Stimulated activated CD4-positive, alpha-beta T cell treated with anti-CD3 and anti-CD28 coated beads, Interleukin-12 subunit alpha, Interleukin-12 subunit beta, amount 100 ng/mL, for 48 hours (primary cell): Measurements from ENCODE around the gene OGFOD1.

Experiments
- DNase-seq, 3 donors: peaks; one replicate each; pipeline ENCODE4 v3.0.0-alpha.2; 2020; ENCODE audit warnings: low read depth in 2 of 3, low spot score in 1 of 3

The OGFOD1 gene

DNA sequence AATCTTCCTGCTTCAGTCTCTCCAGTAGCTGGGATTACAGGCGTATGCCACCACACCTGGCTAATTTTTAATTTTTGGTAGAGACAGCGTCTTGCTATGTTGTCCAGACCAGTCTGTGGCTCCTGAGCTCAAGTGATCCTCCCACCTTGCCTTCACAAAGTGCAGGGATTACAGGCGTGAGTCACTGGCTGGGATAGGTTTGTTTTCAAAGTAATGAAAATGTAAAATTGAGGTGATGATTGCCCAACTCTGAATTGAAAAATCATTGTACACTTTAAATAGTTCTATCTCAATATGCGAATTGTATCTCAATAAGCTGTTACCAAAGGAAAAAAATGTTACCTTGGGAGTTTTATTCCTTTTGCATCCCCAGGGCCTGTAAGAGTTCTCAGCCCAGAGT lies 24.8 kb upstream of the OGFOD1 start:
- DNase-seq = no peak

DNA sequence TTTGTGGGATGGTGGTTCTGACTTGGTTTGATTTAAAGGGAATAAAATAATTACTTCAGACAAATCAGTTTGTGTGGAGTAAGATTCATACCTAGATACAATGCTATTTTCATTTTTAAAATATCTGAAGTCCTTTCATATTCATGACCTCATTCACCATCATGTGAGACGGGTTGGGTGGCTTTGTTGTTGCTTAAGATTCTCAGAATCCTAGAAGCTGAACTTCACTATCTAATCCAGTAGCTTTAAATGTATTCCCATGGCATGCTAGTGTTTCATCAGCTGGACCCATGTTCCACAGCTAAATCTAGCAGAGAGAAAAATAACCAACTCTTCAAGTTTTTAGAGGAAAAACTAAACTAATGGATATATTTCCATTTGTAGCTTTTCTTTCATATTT lies 23.3 kb upstream of the OGFOD1 start:
- no peak for DNase-seq

DNA sequence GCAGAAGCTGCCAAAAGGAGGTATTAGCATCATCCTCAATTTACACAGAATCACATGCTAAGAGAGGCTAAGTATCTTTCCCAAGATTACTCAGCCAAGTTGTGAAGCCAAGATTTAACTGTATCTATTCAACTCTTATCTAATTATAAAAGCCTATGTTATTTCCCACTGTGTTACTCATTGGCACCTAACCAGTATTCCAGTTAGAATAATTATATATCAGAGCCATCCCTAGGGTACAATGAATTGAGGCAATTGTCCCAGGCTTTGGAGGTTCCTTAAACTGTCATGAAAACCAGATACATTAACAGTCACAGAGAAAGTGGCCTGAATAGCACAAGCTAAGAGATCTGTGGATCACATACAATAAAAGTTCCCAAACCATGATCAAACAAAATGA lies 15.1 kb upstream of the OGFOD1 start:
- no peak for DNase-seq

DNA sequence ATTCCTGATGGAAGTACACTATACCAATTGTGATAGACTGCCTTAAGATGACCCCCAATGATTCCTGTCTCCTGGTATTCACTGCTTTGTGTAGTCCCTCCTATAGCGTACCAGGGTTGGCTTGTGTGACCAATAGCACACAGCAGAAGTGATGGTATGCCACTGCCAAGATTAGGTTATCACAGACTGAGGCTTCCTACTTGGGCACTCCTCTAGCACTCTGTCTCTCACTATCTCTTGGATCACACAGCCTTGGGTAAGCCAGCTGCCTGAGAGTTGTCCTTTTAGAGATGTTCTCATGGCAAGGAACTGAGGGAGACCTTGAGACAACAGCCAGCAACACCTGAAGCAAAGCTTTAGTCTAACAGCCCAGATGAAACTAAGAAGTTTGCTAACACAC lies 13.3 kb upstream of the OGFOD1 start:
- DNase-seq = no peak

DNA sequence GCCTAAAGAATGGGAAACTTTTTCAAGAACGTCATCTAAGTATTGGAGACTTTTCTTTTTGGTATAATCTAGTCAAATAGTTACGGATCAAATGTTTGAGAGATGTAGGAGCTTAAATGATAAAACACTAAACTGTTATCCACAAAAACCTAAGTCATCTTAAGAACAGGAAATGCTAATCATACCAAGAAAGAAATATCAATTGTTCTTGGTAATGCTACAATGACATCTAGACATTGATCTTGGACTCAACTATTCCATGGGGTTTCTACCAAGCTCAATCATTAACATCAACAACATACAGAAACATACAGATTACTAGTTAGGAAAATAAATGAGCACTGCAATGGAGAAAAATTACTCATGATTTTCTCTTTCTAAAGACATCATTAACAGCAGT lies 4.1 kb upstream of the OGFOD1 start:
- DNase-seq = no peak

DNA sequence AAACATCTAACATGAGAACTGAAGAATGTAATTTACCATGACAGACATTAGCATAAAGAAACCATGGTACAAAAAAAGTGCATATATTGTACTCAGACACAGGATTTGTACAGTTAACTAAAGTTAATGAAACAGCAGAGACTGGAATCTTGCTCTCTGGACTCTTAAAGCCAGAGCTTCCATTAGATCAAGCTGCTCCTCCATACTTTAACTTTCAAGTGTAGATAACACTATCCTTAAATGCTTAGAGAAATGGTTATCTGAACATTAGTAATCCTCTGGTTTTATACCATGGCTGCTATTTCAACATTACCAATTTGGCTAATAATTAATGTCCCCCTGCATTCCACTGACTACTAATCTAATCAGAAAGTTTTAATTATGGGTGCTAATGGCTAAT lies 3.3 kb upstream of the OGFOD1 start:
- DNase-seq = no peak

DNA sequence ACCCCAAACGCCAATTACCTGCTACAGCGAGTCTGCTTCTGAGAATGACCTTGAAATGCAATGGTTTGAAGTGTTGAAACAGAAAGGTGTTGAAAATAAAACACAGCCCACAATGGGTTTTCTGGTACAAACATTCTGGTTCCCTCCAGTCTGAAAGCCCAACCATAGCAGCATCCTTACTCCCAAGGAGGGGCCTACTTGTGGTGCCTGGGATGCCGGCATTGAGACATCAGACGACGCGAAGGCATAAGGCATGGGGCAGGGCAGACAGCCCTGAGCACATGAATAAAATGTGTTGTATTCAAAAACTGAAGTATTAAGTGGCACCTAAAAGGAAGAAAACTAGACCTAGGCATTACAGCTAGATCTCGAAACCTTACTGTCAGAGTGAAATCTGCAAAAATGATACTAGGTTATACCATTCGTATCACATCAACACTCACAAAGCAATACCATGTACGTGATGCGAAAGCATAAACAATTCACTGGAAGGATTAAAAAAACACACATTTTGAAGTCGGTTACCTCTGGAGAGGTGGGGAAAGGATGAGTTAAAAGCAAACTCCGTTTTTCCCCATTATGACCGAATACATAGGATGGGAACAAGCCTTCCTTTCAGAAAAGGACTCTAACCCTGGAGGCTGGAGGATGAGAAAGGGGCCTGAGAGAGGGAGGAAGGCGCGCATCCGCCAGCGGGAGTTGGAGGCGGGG lies 924 bp upstream of the OGFOD1 start:
- DNase-seq = no peak

DNA sequence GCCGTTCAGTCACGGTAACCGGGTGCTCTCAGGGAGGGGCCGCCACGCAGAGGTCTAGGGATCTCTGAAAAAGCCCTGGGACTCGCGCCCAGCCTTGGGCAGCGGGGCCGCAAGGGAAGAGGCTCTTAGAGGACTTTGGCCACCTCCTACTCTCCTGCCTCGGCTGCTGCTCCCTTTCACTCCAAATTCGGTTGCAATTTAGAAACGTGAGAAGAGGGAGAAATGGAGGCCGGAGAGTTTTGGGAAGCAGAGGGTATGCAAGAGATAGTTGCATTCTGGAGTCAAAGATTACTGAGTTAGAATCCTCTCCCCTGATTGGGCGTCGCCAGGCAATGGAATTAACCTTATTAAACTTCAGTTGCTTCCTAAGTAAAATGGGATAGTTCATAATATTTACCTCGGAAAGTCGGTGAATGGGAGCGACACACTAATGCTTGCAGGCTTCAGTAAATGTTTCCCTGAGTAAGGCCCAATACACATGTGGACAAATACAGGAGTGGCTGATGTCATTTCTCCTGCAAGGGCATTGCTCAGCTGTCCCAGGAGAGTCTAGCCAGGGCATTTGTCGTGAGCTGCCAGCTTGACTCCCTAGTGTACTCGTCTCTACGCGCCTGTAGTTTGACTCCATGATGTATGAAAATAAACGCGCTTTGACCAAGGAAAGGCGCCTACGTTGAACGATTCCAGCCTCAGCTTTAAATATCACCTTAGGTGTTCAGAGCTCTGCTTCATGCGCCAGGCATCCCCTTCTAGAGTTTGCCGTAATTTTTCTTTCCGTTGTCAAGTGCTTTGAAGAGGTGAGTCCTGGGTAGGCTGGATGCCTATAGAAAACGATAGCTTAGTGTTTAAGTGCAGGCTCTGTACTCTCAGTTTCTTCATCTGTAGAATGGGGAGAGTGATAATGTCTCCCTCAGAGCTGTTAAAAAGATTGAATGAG lies 667 bp downstream of the OGFOD1 start:
- DNase-seq = no peak

DNA sequence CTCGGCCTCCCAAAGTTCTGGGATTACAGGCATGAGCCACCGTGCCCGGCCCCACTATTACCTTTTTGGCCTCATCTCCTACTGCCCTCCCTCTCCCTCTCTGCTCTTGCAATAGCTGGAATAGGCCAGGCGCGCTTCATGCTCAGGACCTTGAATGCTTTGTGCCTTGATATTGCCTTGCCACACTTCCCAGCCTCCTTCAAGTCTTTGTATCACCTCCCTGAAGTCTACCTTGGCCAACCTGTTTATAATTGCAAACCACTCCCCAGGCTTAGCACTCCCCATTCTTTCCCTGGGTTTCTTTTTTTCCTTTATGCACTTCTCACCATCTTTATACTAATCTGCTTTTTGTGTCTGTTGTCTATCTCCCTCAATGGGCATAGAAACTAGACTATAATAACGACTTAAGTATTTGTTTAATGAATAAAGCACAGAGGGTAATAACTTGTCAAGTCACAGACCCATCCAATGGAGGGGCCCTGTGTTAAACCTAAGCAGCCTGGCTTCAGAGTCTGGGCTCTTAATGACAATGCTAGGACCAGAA lies 6.6 kb downstream of the OGFOD1 start:
- no peak for DNase-seq

DNA sequence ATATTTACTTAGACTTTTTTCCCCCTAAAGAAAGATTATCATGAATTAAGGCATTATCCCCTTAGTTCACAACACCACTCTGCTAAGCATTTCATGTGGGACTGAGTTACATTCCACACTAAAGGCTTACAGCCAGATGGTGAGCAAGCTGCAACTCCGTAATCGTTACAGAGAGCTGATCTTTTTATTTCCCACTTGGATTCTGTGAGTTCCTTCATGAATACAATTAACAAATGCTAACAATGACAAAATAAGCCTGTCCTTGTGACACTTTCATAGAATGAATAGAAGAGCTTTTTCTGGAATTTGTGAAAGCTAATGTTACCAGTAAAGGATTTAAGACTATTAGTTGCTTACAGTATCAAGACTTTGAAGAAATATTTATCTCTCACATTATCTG lies 8.7 kb downstream of the OGFOD1 start:
- DNase-seq = no peak

DNA sequence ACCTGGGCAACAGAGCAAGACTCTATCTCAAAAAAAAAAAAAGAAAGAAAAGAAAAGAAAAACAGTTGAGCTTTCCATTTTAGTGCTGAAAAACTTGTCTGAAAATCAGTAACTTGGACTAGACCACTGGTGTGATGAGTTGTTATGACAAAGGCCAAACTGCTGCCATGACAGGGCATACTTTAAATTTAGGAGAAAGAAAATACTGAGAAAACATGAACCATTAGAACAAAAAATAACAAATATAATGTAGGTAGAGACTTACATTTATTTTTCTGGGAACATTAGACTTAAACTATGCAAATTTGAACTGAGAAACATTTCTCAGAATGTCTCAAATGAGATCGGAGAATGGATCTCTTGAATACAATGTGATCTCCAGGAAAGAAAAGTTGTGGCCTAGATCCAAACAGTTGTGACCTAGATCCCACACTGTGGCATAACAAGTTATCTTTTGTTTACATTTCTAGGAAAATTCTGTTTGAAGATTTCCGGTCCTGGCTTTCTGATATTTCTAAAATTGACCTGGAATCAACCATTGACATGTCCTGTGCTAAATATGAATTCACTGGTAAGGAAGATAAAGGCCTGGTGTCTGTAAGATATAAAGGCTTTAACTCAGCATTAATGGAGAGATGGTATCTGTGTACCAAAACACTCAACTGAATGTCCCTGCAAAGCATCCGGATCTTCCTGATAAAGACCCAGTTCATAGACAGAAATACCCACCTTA lies 10.9 kb downstream of the OGFOD1 start:
- no peak for DNase-seq

DNA sequence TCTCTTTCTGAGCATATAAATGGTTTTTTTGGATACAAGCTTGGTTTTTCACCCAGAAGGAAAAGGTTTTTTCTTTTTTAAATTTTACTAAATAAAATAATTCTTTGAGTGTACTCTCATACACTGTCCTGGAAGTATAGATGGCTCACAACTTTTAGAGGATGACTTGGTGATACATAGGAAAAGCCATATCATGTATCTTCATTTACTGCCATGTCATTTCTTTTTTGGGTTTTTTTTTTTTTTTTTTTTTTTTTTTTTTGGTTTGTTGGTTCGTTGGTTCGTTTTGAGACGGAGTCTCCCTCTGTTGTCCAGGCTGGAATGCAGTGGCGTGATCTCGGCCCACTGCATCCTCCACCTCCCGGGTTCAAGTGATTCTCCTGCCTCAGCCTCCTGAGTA lies 11.8 kb downstream of the OGFOD1 start:
- DNase-seq = no peak

DNA sequence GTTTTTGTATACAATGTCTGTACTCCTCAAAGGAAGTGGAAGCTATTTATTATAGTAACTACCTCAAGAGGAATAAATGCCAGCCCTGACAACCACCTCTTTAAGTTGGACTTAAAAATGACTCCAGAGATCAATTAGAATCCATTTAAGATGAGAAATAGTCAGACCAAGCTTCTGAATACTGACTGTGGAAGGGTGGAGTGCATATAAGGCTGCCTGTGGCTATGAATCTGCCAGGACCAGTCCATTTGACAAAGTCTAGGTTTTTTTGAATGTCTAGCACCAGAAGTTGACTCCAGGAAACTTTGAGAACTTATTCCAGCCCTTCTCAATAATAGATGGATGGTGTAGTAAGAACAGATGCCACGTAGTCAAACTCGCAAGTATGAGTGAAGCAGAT lies 15.0 kb downstream of the OGFOD1 start:
- DNase-seq = no peak

DNA sequence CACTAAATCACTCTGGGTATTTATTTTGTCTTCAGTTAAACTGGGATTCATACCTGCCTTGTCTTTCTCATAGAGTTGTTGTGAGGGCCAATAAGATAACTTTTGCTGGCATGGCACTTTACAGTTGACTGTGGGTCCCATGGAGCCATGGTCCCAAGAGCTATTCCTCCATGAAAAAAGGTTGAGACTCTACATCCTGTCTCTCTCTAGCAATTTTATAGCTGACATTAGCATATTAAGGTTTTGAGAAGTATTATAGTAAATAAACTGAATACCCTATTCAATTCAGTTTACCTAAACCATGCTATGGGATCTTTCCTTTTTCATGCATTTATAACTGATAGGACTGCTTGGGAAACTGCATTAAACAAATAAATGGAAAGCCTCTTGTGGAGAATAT lies 17.4 kb downstream of the OGFOD1 start:
- DNase-seq = no peak

DNA sequence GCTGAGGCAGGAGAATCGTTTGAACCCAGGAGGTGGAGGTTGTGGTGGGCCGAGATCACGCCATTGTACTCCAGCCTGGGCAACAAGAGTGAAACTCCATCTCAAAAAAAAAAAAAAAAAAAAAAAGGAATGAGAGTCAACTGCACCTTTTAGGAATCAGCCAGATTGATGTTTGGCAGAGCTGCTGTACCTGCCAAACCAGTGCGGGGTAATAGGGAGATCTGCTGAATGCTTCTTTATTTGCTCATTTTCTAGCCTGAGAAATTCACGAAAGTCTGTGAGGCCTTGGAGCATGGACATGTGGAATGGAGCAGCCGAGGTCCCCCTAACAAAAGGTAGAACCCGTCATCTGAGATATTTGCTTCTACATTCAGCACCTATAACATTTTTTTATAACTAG lies 18.4 kb downstream of the OGFOD1 start:
- no peak for DNase-seq

DNA sequence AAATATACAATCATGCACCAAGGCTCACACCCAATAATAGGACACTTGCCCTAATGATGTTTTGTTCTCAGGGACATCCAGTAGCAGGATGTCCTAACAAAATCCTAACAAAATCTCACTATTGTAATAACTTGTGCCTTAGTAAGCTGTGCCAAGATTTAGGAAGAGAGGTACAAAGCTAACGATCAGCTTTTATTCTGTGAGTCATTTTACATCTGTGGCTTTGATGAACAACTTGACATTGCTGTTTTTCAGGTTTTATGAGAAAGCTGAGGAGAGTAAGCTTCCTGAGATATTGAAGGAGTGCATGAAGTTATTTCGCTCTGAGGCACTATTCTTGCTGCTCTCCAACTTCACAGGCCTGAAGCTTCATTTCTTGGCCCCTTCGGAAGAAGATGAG lies 18.9 kb downstream of the OGFOD1 start:
- no peak for DNase-seq

DNA sequence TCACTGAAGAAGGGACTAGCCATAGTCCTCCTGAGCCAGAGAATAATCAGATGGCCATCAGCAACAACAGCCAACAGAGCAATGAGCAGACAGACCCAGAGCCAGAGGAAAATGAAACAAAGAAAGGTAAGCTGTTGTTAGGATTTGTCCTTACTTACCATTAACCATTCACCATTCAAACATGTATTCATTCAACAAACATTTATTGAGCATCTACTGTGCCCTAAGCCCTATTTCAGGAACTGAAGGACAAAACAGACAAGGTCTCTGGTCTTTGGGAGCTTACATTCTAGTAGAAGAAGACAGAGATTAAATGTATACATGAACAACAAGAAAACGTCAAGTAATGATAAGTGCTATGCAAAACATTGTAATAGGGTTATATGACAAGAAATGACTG lies 19.3 kb downstream of the OGFOD1 start:
- no peak for DNase-seq

DNA sequence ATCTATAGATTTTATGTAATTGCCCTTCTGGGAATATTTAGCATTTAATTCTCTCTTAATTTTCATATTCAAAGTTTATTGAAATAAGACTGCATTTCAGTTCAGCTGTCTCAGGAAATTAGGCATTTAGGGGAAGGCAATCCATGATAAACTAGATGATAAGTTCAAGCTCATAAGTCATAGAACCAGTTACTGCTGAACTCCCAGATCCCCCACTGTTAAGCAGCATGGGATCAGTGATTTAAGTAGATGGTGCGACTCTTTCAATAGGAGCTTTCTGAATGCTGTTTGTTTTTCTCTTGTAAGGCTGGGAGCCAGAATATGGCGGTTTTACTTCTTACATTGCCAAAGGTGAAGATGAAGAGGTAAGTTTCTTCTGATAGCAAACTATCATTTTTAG lies 23.8 kb downstream of the OGFOD1 start:
- DNase-seq = no peak

DNA sequence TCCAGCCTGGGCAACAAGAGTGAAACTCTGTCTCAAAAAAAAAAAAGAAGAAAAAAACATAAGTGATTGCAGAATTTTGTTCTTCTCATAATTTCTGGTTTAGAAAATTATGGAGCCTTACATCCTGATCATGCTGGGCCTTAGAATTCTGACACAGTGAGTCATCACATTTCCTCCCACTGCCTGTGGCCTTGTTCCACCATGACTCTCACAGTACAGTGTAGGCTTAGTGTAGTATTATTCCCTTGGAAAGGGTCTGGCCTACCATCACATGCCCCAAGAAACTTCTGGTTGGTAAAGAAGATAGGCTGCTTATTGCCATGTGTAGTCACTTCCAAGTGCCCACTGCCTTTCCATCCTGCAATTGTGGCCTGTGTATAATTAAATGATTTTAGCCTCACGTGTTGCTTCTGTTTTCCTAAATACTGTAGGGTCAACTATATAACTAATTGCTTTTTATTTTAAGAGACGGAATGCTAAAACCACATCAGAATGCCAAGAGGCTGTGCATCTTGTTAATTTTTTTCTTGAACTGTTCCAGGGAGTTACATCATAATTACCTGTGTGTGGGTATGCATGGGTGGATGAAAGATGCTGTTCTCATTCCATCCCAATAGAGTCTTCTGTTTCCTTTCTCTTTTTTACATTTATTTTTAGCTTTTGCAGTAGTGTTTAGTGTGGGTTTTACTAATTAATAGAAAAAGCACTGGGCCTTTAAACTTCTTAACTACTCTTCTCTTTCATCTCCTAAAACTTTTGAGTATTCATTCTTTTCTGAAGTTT lies 25.9 kb downstream of the OGFOD1 start:
- DNase-seq = peak in 1 of 3 donors; percentile 13

DNA sequence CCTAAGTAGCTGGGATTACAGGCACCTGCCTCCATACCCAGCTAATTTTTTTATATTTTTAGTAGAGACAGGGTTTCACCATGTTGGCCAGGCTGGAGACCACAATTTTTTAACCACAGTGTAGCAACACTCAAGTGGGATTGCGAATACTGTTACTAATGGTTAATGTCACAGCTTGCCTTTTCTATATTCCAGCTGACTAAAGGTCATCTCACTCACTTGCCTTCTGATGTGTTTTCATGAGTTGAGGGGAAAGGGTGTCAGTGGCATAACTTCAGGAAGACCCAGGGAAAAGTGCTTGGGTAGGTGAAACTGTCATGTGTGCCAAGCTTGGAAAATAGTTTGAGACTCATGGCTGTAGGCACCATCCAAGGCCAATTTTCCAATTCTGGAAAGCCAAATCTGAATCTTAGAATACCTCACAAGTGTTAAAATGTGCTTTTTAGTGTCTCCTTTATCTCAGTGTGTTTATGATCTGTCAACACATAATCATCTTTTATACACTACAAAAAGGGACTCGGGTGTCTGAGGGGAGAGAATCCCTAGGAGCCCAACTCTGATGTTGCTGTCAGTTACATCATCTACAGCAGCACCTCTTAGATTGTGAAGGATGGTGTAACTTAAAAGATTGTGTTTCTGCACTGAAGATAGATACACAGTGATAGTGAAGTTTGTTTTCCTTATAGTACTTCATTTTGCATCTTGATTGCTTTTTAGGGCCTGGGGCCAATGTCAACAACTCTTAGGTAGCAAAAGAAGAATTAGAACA lies 27.1 kb downstream of the OGFOD1 start:
- no peak for DNase-seq
